Fibroblast of lung (primary cell): ENCODE data around the gene SENP2. TPM values are rescaled to one million over a fixed set of nuclear protein-coding genes. Genes with fewer than 3 reads are reported as not detected.

Source experiments
- DNase-seq, 2 donors: peaks; one replicate each; pipeline versions ENCODE4 v3.0.0 to v3.0.0-alpha.2; 2010; ENCODE audit warnings: low read depth in 2 of 2
- H2AFZ ChIP-seq: 2 replicates; pipeline ENCODE4 v1.5.1; 2012; ENCODE audit warnings: low read length, control low read depth, inconsistent platforms
- H3K27ac ChIP-seq: 2 replicates; pipeline ENCODE4 v1.5.1; 2011; ENCODE audit warnings: low read length, control low read depth; ENCODE audit not compliant: insufficient read depth
- H3K27me3 ChIP-seq: 2 replicates; pipeline ENCODE4 v1.5.1; 2011; ENCODE audit warnings: mild to moderate bottlenecking, low read length; ENCODE audit not compliant: control insufficient read depth, insufficient read depth
- H3K36me3 ChIP-seq: 2 replicates; pipeline ENCODE4 v1.5.1; 2011; ENCODE audit warnings: low read length; ENCODE audit not compliant: control insufficient read depth, insufficient read depth
- H3K4me1 ChIP-seq: 2 replicates; pipeline ENCODE4 v1.5.1; 2011; ENCODE audit warnings: low read length; ENCODE audit not compliant: control insufficient read depth, insufficient read depth; ENCODE audit errors: extremely low read depth
- H3K4me2 ChIP-seq: 2 replicates; pipeline ENCODE4 v1.5.1; 2011; ENCODE audit warnings: low read length, control low read depth; ENCODE audit not compliant: insufficient read depth; ENCODE audit errors: extremely low read depth
- H3K4me3 ChIP-seq, 4 experiments: fragments of 200-600 bp in 1 of 4; sonication (generic) in 1 of 4; replicated peaks in 1 of 4; 2 replicates each; pipeline ENCODE4 v1.5.1; 2011 to 2016; ENCODE audit warnings: low read length in 4 of 4, low read depth in 3 of 4, mild to moderate bottlenecking in 3 of 4, control low read depth in 2 of 4, inconsistent platforms in 1 of 4, mixed read lengths in 1 of 4; ENCODE audit not compliant: insufficient read depth in 1 of 4; ENCODE audit errors: control extremely low read depth in 1 of 4
- H3K79me2 ChIP-seq: 2 replicates; pipeline ENCODE4 v1.5.1; 2012; ENCODE audit warnings: mild to moderate bottlenecking, low read length, inconsistent platforms; ENCODE audit not compliant: control insufficient read depth, insufficient read depth
- H3K9ac ChIP-seq: 2 replicates; pipeline ENCODE4 v1.5.1; 2011; ENCODE audit warnings: mild to moderate bottlenecking, low read length, control low read depth; ENCODE audit not compliant: insufficient read depth
- H3K9me3 ChIP-seq: 2 replicates; pipeline ENCODE4 v1.5.1; 2012; ENCODE audit warnings: low read depth, low read length; ENCODE audit not compliant: control insufficient read depth, insufficient read depth
- H4K20me1 ChIP-seq: 2 replicates; pipeline ENCODE4 v1.5.1; 2011; ENCODE audit warnings: low read length; ENCODE audit not compliant: control insufficient read depth, insufficient read depth; ENCODE audit errors: extremely low read depth
- CTCF ChIP-seq, 2 donors: IDR thresholded peaks in 1 of 2; conservative IDR thresholded peaks in 1 of 2; 1 replicate in 1 of 2; 2 replicates in 1 of 2; pipeline ENCODE4 v1.5.1; 2011 to 2012; ENCODE audit warnings: low read length in 2 of 2, control low read depth in 1 of 2, inconsistent platforms in 1 of 2, low read depth in 1 of 2, mild to moderate bottlenecking in 1 of 2
- EZH2 ChIP-seq: IDR thresholded peaks from 2 replicates; pipeline ENCODE4 v1.5.1; 2012; ENCODE audit warnings: low read length, control low read depth, mild to moderate bottlenecking; ENCODE audit errors: missing control alignments
- polyA plus RNA-seq, 2 donors: library from polyadenylated mRNA; depleted of rRNA in 1 of 2; stranded (reverse) in 1 of 2; unstranded in 1 of 2; fragments of >200 nt; gene quantifications; 2 replicates each; pipeline ENCODE4 v1.2.1, GENCODE V29; 2011 to 2012; ENCODE audit warnings: missing spikeins in 1 of 2
- total RNA-seq: library from RNA; depleted of rRNA; stranded (reverse); fragments of >200 nt; gene quantifications from 2 replicates; pipeline ENCODE4 v1.2.1, GENCODE V29; 2014

Gene SENP2
- total and polyA plus RNA-seq, 2 donors (not counting 1 experiment from before 2014, with no cell fraction given) = 19.6 to 26.9 TPM

DNA sequence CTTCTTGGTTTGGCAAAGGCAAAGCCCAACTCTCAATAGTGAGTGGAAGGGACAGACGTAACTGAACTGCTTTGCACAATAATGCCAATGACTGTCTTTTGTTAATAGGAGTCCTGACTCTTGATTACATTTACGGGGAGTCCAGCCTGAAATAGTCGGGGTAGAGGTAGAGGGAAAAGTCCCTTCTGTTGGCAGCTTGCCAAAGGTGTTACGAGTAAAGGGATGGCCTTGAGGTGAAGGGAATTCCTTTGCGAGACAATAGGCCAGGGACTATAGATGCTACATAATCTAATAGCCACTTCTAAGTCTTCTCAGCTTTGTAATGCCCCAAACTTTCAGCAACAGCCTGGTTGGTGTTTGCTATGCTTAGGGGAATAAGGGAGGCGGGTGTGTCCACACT lies 2.2 kb upstream of the SENP2 start:
- H2AFZ ChIP-seq = no peak overlapping the region
- peaks cover 14% of the 10 kb centered on the region for H3K79me2 ChIP-seq
- H4K20me1 ChIP-seq = no peaks in the 10 kb centered on the region
- no peak overlapping the region for H3K4me3 ChIP-seq
- no peak overlapping the region for H3K27ac ChIP-seq
- TF ChIP-seq CTCF (conservative IDR thresholded peaks at IDR 0.05 in 1 of 2, IDR thresholded peaks at IDR 0.05 in 1 of 2; ENCODE audit: low read depth in 1 of 2, low read length in 2 of 2) = no peak
- no peak for TF ChIP-seq EZH2
- H3K27me3 ChIP-seq = no peaks in the 10 kb centered on the region
- no peaks in the 10 kb centered on the region for H3K36me3 ChIP-seq
- DNase-seq = no peak
- no peaks in the 10 kb centered on the region for H3K9me3 ChIP-seq
- no peak overlapping the region for H3K9ac ChIP-seq
- no peak overlapping the region for H3K4me2 ChIP-seq
- peaks cover 3% of the 10 kb centered on the region for H3K4me1 ChIP-seq

GRCh38 chr3:185584686-185585085 lies 1.4 kb upstream of the SENP2 start:
- no peak overlapping the region for H3K4me3 ChIP-seq
- no peak overlapping the region for H3K27ac ChIP-seq
- H4K20me1 ChIP-seq = no peaks in the 10 kb centered on the region
- H3K9ac ChIP-seq = no peak overlapping the region
- H3K27me3 ChIP-seq = no peaks in the 10 kb centered on the region
- peaks cover 3% of the 10 kb centered on the region for H3K4me1 ChIP-seq
- TF ChIP-seq CTCF (conservative IDR thresholded peaks at IDR 0.05 in 1 of 2, IDR thresholded peaks at IDR 0.05 in 1 of 2; ENCODE audit: low read depth in 1 of 2, low read length in 2 of 2) (no peak), EZH2 (no peak)
- no peaks in the 10 kb centered on the region for H3K9me3 ChIP-seq
- H3K4me2 ChIP-seq = no peak overlapping the region
- DNase-seq = no peak
- H3K79me2 ChIP-seq = peaks cover 14% of the 10 kb centered on the region
- no peaks in the 10 kb centered on the region for H3K36me3 ChIP-seq
- no peak overlapping the region for H2AFZ ChIP-seq

GRCh38 chr3:185585518-185585858 lies 607 bp upstream of the SENP2 start:
- H3K4me2 ChIP-seq = peak overlapping the region; percentile 76
- TF ChIP-seq EZH2 (no peak), CTCF (conservative IDR thresholded peaks at IDR 0.05 in 1 of 2, IDR thresholded peaks at IDR 0.05 in 1 of 2; ENCODE audit: low read depth in 1 of 2, low read length in 2 of 2) (no peak)
- no peaks in the 10 kb centered on the region for H3K36me3 ChIP-seq
- peak overlapping the region; percentile 52 for H2AFZ ChIP-seq
- no peak for DNase-seq
- H4K20me1 ChIP-seq = no peaks in the 10 kb centered on the region
- H3K9me3 ChIP-seq = no peaks in the 10 kb centered on the region
- H3K4me1 ChIP-seq = peaks cover 3% of the 10 kb centered on the region
- peak overlapping the region; percentile 38 for H3K27ac ChIP-seq
- no peak overlapping the region for H3K9ac ChIP-seq
- H3K4me3 ChIP-seq = peak overlapping the region; percentile 13 to 96 (median 56)
- no peaks in the 10 kb centered on the region for H3K27me3 ChIP-seq
- peaks cover 14% of the 10 kb centered on the region for H3K79me2 ChIP-seq
